HG02970 (cell line): ENCODE results near the gene GLI3.

Source experiments
- ATAC-seq: cut with Tn5 transposase; IDR thresholded peaks from one replicate; pipeline ENCODE4 v1.9.1; 2021; ENCODE audit warnings: mild to moderate bottlenecking, moderate library complexity, moderate number of reproducible peaks; ENCODE audit not compliant: unreplicated experiment, low FRiP score

GLI3 gene

DNA sequence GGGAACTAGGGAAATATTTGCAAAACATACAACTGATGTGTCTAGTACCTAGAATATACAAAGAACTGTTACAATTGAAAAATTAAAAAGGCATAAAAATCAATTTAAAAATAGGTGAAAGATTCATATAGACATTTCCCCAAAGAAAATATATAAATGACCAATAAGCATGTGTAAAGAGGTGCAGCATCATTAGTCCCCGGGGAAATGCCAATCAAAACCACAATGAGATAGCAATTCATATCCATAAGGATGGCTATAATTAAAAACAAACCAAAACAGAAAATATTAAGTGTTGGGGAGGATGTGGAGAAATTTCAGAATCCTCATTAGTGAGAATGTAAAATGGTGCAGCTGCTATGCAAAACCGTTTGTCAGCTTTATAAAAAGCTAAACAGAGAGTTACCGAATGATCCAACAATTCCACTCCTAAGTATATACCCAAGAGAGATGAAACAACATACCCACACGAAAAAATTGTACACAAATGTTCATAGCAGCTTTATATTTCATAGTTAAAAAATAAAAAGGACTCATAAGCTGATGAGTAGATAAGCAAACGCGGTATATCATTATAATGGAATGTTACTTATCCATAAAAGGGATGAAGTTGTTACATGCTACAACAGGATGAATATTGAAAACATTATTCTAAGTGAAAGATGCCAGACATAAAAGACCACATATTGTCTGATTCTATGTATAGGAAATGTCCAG lies 324.0 kb downstream of the GLI3 start:
- no peak for ATAC-seq

DNA sequence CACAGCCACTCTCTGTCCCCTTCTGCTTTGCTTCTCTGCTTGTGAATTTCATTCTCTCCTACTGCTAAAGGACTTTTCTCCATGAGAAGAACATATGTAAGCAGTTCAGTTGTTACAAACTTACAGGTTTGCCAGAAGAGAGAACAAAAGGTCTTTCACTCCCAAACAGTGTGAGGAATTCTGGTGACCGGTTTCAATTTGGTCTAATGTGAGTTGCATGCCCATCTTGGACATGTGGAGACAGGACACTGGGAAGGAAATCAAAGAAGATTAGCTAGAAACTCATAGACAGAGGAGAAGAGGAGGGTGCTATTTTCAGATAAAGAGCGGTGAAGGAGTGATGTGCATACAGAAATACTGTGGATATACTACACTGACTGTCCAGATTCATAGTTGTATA lies 324.6 kb downstream of the GLI3 start:
- no peak for ATAC-seq

DNA sequence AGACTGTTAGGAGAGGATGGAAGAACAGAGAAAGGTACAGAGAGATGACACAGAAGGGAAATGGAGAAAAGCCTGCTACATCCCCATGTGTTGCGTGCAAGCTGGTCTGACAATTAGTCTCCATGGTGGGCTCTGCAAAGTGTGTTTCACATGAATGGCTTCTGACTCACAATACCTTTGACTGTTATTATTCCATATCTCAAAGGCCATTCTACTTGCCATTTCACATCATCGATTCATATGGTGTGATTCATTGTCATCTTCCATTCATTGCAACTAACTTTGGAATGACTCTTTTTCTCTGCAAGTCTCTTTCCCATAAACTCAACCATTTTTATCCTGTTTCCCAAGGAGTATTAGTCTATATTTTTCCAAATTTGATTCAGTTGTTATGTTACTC lies 325.2 kb downstream of the GLI3 start:
- no peak for ATAC-seq
